Activated CD8-positive, alpha-beta T cell treated with anti-CD3 and anti-CD28 coated beads for 36 hours (primary cell): ENCODE data around the gene SLC25A25. TPM values are rescaled to one million over a fixed set of nuclear protein-coding genes. Genes with fewer than 3 reads are reported as not detected.

Source experiments
- ATAC-seq: fragments of 200-7000 bp; cut with Tn5 transposase; one replicate; pipeline ENCODE4 v1.10.0; 2021; ENCODE audit warnings: mild to moderate bottlenecking, moderate library complexity
- CTCF ChIA-PET: fragments of 350-600 bp; sonication (Branson Sonifier 250); formaldehyde crosslinking; loops from one replicate; lab custom pipeline; 2021; ENCODE audit warnings: antibody characterized with exemption; lab: Charles Lee
- POLR2A ChIA-PET: fragments of 350-600 bp; sonication (Branson Sonifier 250); formaldehyde crosslinking; loops from one replicate; lab custom pipeline; 2021; ENCODE audit warnings: antibody characterized with exemption; lab: Charles Lee
- DNase-seq: peaks from one replicate; pipeline ENCODE4 v3.0.0-alpha.2; 2020
- H3K27ac Mint-ChIP-seq: one replicate; pipeline ENCODE4 v1.8.0; 2021; ENCODE audit warnings: mild to moderate bottlenecking, mixed read lengths
- H3K27me3 Mint-ChIP-seq: one replicate; pipeline ENCODE4 v1.8.0; 2021; ENCODE audit warnings: mixed read lengths
- H3K36me3 Mint-ChIP-seq: one replicate; pipeline ENCODE4 v1.8.0; 2021; ENCODE audit warnings: low read depth, mixed read lengths
- H3K4me1 Mint-ChIP-seq: one replicate; pipeline ENCODE4 v1.8.0; 2021; ENCODE audit warnings: low read depth, mixed read lengths
- H3K4me3 Mint-ChIP-seq: one replicate; pipeline ENCODE4 v1.8.0; 2021; ENCODE audit warnings: mild to moderate bottlenecking, moderate library complexity, mixed read lengths
- H3K9me3 Mint-ChIP-seq: one replicate; pipeline ENCODE4 v1.8.0; 2021; ENCODE audit warnings: mixed read lengths
- CTCF ChIP-seq: fragments of 200-600 bp; IDR thresholded peaks from one replicate; pipeline ENCODE4 v1.8.0; 2022; ENCODE audit warnings: antibody characterized with exemption, mild to moderate bottlenecking
- intact Hi-C: fragments of 100-400 bp; cut with micrococcal nuclease; formaldehyde crosslinking; loops from one replicate; pipeline ENCODE4 v1.10.0; 2022
- total RNA-seq, 2 experiments: library from RNA; stranded (reverse); gene quantifications; one replicate each; pipeline ENCODE4 v1.2.3, GENCODE V29; 2021

Gene SLC25A25
- total RNA-seq, 2 experiments from 2014 or later = 12.9 to 14.6 TPM

GRCh38 chr9:128145536-128145935 is 77.5 kb downstream of the SLC25A25 start:
- POLR2A ChIA-PET = interaction anchor here (0.7 to 1.0 kb wide), 2 partner anchors 12 to 17 kb away, joined by 3 read pairs; no protein-coding TSS in a partner anchor
- CTCF ChIA-PET = no interaction called here
- Mint-ChIP-seq H3K36me3 (no peaks in the 10 kb centered on the region), H3K27ac (no peak overlapping the region), H3K4me3 (no peak overlapping the region), H3K9me3 (no peaks in the 10 kb centered on the region), H3K27me3 (no peaks in the 10 kb centered on the region), H3K4me1 (peaks cover 5% of the 10 kb centered on the region)
- no peak for DNase-seq
- TF ChIP-seq CTCF = no peak
- no peak for ATAC-seq
- intact Hi-C loops = no loop called here

- DNase-seq (no peak), ATAC-seq (no peak)
- TF ChIP-seq CTCF = no peak
- POLR2A ChIA-PET = interaction anchor here (1.0 kb wide), 1 partner anchor 12 kb away, joined by 3 read pairs; no protein-coding TSS in a partner anchor
- no peaks in the 10 kb centered on the region for H3K36me3 Mint-ChIP-seq
- H3K27ac Mint-ChIP-seq = no peak overlapping the region
- no peak overlapping the region for H3K4me3 Mint-ChIP-seq
- H3K9me3 Mint-ChIP-seq = no peaks in the 10 kb centered on the region
- H3K27me3 Mint-ChIP-seq = no peaks in the 10 kb centered on the region
- peaks cover 5% of the 10 kb centered on the region for H3K4me1 Mint-ChIP-seq
- CTCF ChIA-PET = no interaction called here
- intact Hi-C loops = no loop called here
Observed at GRCh38 chr9:128145951-128146351, 77.9 kb downstream of the SLC25A25 start.

GRCh38 chr9:128146591-128147120 is 78.6 kb downstream of the SLC25A25 start:
- intact Hi-C loops = no loop called here

GRCh38 chr9:128148509-128149000 is 80.5 kb downstream of the SLC25A25 start:
- ChIA-PET POLR2A (no interaction called here), CTCF (no interaction called here)
- no peaks in the 10 kb centered on the region for H3K4me1 Mint-ChIP-seq
- H3K4me3 Mint-ChIP-seq = no peak overlapping the region
- H3K9me3 Mint-ChIP-seq = no peaks in the 10 kb centered on the region
- DNase-seq (no peak), ATAC-seq (no peak)
- no peak for TF ChIP-seq CTCF
- no peaks in the 10 kb centered on the region for H3K27me3 Mint-ChIP-seq
- intact Hi-C loops = no loop called here
- no peak overlapping the region for H3K27ac Mint-ChIP-seq
- no peaks in the 10 kb centered on the region for H3K36me3 Mint-ChIP-seq

More at GRCh38 chr9:128146591-128147120, 78.6 kb downstream of the SLC25A25 start:
- no peak overlapping the region for H3K27ac Mint-ChIP-seq
- no peak for TF ChIP-seq CTCF
- peaks cover 5% of the 10 kb centered on the region for H3K4me1 Mint-ChIP-seq
- no peak for ATAC-seq
- H3K27me3 Mint-ChIP-seq = no peaks in the 10 kb centered on the region
- H3K9me3 Mint-ChIP-seq = no peaks in the 10 kb centered on the region
- CTCF ChIA-PET = no interaction called here
- H3K4me3 Mint-ChIP-seq = no peak overlapping the region
- H3K36me3 Mint-ChIP-seq = no peaks in the 10 kb centered on the region
- POLR2A ChIA-PET = no interaction called here
- DNase-seq = no peak

GRCh38 chr9:128149001-128149701 is 81.1 kb downstream of the SLC25A25 start, which contains the start of gene LCN2:
LCN2 (plus strand) TSS chr9:128149453; CDS start chr9:128149526, 73 bp downstream.
- ChIA-PET POLR2A (interaction anchor here (1.4 kb wide), 1 partner anchor 10 kb away, joined by 3 read pairs; the partner anchor contains the start of gene BBLN), CTCF (no interaction called here)
- no peak for ATAC-seq
- Mint-ChIP-seq H3K4me3 (no peak within 1 kb of the TSS), H3K27me3 (no peaks in the 10 kb centered on the region), H3K9me3 (no peaks in the 10 kb centered on the region), H3K27ac (no peak within 1 kb of the TSS), H3K4me1 (no peaks in the 10 kb centered on the region), H3K36me3 (no peaks in the 10 kb centered on the region)
- TF ChIP-seq CTCF = no peak
- no peak for DNase-seq
- intact Hi-C loops = no loop called here
